Measurements from ENCODE around the gene NXPH2. TPM values are rescaled to one million over a fixed set of nuclear protein-coding genes. Genes with fewer than 3 reads are reported as not detected.

Gene NXPH2
- total and polyA plus RNA-seq, 11 donors = 0.91 TPM; not detected in 10

- peaks cover 0 to 5% (median 0%) of the 10 kb centered on the region in 12 donors for H3K4me1 ChIP-seq
- peak overlapping the region in 2 of 12 donors; percentile 15 to 26 for H3K27ac ChIP-seq
- intact Hi-C loops (cut with DNase I) = no loop called here
- H3K4me3 ChIP-seq = peak overlapping the region in 1 of 12 donors; percentile 14
- H3K36me3 ChIP-seq = no peaks in the 10 kb centered on the region
- no peaks in the 10 kb centered on the region for H3K27me3 ChIP-seq
- TF ChIP-seq POLR2A (IDR thresholded peaks at IDR 0.05) (no peak), CTCF (IDR thresholded peaks at IDR 0.05) (no peak)
- no peak for ATAC-seq
- no peak for DNase-seq
- 67 to 79% (median 76%) methylated on average over 2 of the region's 2 CpGs for WGBS, 4 donors
- no peaks in the 10 kb centered on the region for H3K9me3 ChIP-seq
Observed at GRCh38 chr2:138620431-138620830, 159.8 kb downstream of the NXPH2 start.

Measured in heart left ventricle (tissue), 16 donors.